ENCODE measurements around the gene CTAG1A. TPM values are rescaled to one million over a fixed set of nuclear protein-coding genes. Genes with fewer than 3 reads are reported as not detected.
A peak's percentile ranks its signal among the peaks of the same experiment; 100 is the strongest.

The CTAG1A gene
- total RNA-seq, 1 experiment from 2014 or later = not detected

- no peaks in the 10 kb centered on the region for H3K27me3 ChIP-seq (ENCODE audit: insufficient read depth, low read length)
- peak; percentile 6 for DNase-seq (ENCODE audit: low read depth, low spot score)
- peaks cover 20 to 26% of the 10 kb centered on the region in 2 experiments for H3K4me1 ChIP-seq (ENCODE audit: control insufficient read depth in 1 of 2, insufficient read depth in 2 of 2, low read length in 2 of 2)
- H3K27ac ChIP-seq (ENCODE audit: low read depth, low read length) = peak within 1 kb of the TSS; percentile 74
- intact Hi-C loops (cut with micrococcal nuclease) = no loop called here
- H2AFZ ChIP-seq (ENCODE audit: low read depth, low read length, poor library complexity, severe bottlenecking) = no peak within 1 kb of the TSS
- ChIA-PET CTCF (no interaction called here), RAD21 (ENCODE audit: low non-redundant PET in 1 of 2, low total read pairs in 2 of 2, uncharacterized antibody in 2 of 2, unreplicated experiment in 2 of 2) (no interaction called here), POLR2A (interaction anchor here (1.5 kb wide), 1 partner anchor 173 kb away, joined by 5 read pairs; no protein-coding TSS in a partner anchor)
- peak; percentile 78 for ATAC-seq
- peak within 1 kb of the TSS; percentile 90 for H3K4me2 ChIP-seq (ENCODE audit: low read length)
- TF ChIP-seq POLR2A (IDR thresholded peaks at IDR 0.05; ENCODE audit: borderline replicate concordance, extremely low read depth, insufficient read depth, insufficient read length) (peak; percentile 40), POLR2AphosphoS5 (IDR thresholded peaks at IDR 0.05; ENCODE audit: low read depth, low read length) (peak; percentile 71), ATF3 (IDR thresholded peaks at IDR 0.05) (no peak)
- H3K9me2 ChIP-seq (ENCODE audit: insufficient read depth) = no peaks in the 10 kb centered on the region
- H3K4me3 ChIP-seq (replicated peaks in 1 of 2; ENCODE audit: low read depth in 1 of 2, low read length in 2 of 2) = peak within 1 kb of the TSS; percentile 83 to 96
- H3K36me3 ChIP-seq (ENCODE audit: control insufficient read depth in 1 of 2, insufficient read depth in 2 of 2, low read length in 2 of 2) = 0 out of 4 replicates have a peak, but pooled peaks cover 0 to 4% of the 10 kb centered on the region in 2 experiments
- peak within 1 kb of the TSS; percentile 92 for H3K9ac ChIP-seq (ENCODE audit: low read length)
- H4K20me1 ChIP-seq (ENCODE audit: insufficient read depth) = no peaks in the 10 kb centered on the region
- no peaks in the 10 kb centered on the region for H3K9me3 ChIP-seq (ENCODE audit: control insufficient read depth in 1 of 2, insufficient read depth in 1 of 2, low read depth in 1 of 2, low read length in 2 of 2)
- no TSS peak for BruUV-seq (replicated peaks)
- peaks cover 50% of the 10 kb centered on the region for H3K79me2 ChIP-seq (ENCODE audit: insufficient read depth, low read length)
Observed at GRCh38 chrX:154546354-154547244, 38.3 kb upstream of the CTAG1A start, which contains the start of gene G6PD. Gene G6PD, minus strand, starts transcription at chrX:154546846. Its CDS starts 691 bp downstream, at chrX:154546155.

GRCh38 chrX:154547245-154548027, 37.5 kb upstream of the CTAG1A start, which contains the start of gene IKBKG:
Gene IKBKG, plus strand, starts transcription at chrX:154547620. Its CDS starts 4,383 bp downstream, at chrX:154552003.
- peaks cover 53% of the 10 kb centered on the region for H3K79me2 ChIP-seq (ENCODE audit: insufficient read depth, low read length)
- peak within 1 kb of the TSS; percentile 74 for H3K27ac ChIP-seq (ENCODE audit: low read depth, low read length)
- peak within 1 kb of the TSS; percentile 83 to 96 for H3K4me3 ChIP-seq (replicated peaks in 1 of 2; ENCODE audit: low read depth in 1 of 2, low read length in 2 of 2)
- H2AFZ ChIP-seq (ENCODE audit: low read depth, low read length, poor library complexity, severe bottlenecking) = no peak within 1 kb of the TSS
- peaks cover 11 to 17% of the 10 kb centered on the region in 2 experiments for H3K4me1 ChIP-seq (ENCODE audit: control insufficient read depth in 1 of 2, insufficient read depth in 2 of 2, low read length in 2 of 2)
- CTCF ChIA-PET = no interaction called here
- RAD21 ChIA-PET (ENCODE audit: low non-redundant PET in 1 of 2, low total read pairs in 2 of 2, uncharacterized antibody in 2 of 2, unreplicated experiment in 2 of 2) = no interaction called here
- POLR2A ChIA-PET = interaction anchor here (1.5 kb wide), 1 partner anchor 174 kb away, joined by 5 read pairs; no protein-coding TSS in a partner anchor
- no peaks in the 10 kb centered on the region for H3K9me2 ChIP-seq (ENCODE audit: insufficient read depth)
- BruUV-seq (replicated peaks) = TSS peak; percentile 61
- peak; percentile 72 for DNase-seq (ENCODE audit: low read depth, low spot score)
- H3K9me3 ChIP-seq (ENCODE audit: control insufficient read depth in 1 of 2, insufficient read depth in 1 of 2, low read depth in 1 of 2, low read length in 2 of 2) = no peaks in the 10 kb centered on the region
- TF ChIP-seq POLR2A (IDR thresholded peaks at IDR 0.05; ENCODE audit: borderline replicate concordance, extremely low read depth, insufficient read depth, insufficient read length) = peak; percentile 14
- TF ChIP-seq RAD21 (IDR thresholded peaks at IDR 0.05; ENCODE audit: low read depth) = no peak
- TF ChIP-seq POLR2AphosphoS5 (IDR thresholded peaks at IDR 0.05; ENCODE audit: low read depth, low read length) = peak; percentile 18; the same call in 1 of the 2 replicates
- peak; percentile 39 for TF ChIP-seq ZFX (IDR thresholded peaks at IDR 0.05)
- no peak for TF ChIP-seq ELF1 (IDR thresholded peaks at IDR 0.05; ENCODE audit: borderline replicate concordance, low read depth)
- TF ChIP-seq ZBTB33 (IDR thresholded peaks at IDR 0.05; ENCODE audit: extremely low read depth, insufficient replicate concordance, low read length) = peak; percentile 68
- no peaks in the 10 kb centered on the region for H3K27me3 ChIP-seq (ENCODE audit: insufficient read depth, low read length)
- peak; percentile 89 for ATAC-seq
- H3K4me2 ChIP-seq (ENCODE audit: low read length) = peak within 1 kb of the TSS; percentile 90
- no peaks in the 10 kb centered on the region for H4K20me1 ChIP-seq (ENCODE audit: insufficient read depth)
- H3K9ac ChIP-seq (ENCODE audit: low read length) = peak within 1 kb of the TSS; percentile 92
- intact Hi-C loops (cut with micrococcal nuclease) = no loop called here
- H3K36me3 ChIP-seq (ENCODE audit: control insufficient read depth in 1 of 2, insufficient read depth in 2 of 2, low read length in 2 of 2) = 0 out of 4 replicates have a peak, but pooled peaks cover 0 to 4% of the 10 kb centered on the region in 2 experiments
